Hepatocyte (in vitro differentiated cells): ENCODE measurements around the gene ARL15.

Experiments used
- EZH2 ChIP-seq: fragments of 200-600 bp; sonication (generic); IDR thresholded peaks from 2 replicates; pipeline ENCODE4 v1.6.1; 2016; ENCODE audit warnings: antibody characterized with exemption, mild to moderate bottlenecking, borderline replicate concordance
- TF ChIP-seq, protein P1 (sequence below): fragments of 200-600 bp; sonication (generic); IDR thresholded peaks from 2 replicates; pipeline ENCODE4 v1.5.1; 2016; ENCODE audit warnings: antibody characterized with exemption, mild to moderate bottlenecking; ENCODE audit not compliant: poor library complexity

DNA sequence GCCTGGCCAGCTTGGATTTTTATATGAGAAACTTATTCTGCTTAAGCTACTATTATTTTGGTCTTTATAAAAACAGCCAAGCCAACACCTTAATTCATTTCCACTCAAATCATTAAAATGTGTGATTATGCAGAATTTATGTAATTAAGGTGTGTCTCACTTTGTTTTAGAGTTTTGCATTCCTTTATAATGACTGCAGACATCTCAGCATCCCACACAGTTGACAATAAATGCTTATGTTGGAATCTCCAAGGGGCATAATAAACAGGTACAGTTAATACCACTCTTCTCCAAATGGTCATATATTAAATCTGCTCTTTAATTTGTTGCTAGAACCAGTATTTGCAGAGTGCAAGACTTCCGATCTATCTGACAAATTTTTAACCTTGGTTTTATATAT, 34.3 kb downstream of the ARL15 start:
- no peak for TF ChIP-seq EZH2
- TF ChIP-seq, protein P1, sequence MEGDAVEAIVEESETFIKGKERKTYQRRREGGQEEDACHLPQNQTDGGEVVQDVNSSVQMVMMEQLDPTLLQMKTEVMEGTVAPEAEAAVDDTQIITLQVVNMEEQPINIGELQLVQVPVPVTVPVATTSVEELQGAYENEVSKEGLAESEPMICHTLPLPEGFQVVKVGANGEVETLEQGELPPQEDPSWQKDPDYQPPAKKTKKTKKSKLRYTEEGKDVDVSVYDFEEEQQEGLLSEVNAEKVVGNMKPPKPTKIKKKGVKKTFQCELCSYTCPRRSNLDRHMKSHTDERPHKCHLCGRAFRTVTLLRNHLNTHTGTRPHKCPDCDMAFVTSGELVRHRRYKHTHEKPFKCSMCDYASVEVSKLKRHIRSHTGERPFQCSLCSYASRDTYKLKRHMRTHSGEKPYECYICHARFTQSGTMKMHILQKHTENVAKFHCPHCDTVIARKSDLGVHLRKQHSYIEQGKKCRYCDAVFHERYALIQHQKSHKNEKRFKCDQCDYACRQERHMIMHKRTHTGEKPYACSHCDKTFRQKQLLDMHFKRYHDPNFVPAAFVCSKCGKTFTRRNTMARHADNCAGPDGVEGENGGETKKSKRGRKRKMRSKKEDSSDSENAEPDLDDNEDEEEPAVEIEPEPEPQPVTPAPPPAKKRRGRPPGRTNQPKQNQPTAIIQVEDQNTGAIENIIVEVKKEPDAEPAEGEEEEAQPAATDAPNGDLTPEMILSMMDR, result no peak
